ENCODE measurements around the gene RYR2.

Gene RYR2

GRCh38 chr1:237318748-237319147 is 276.8 kb downstream of the RYR2 start:
- H3K27ac ChIP-seq (ENCODE audit: low read length), result no peak overlapping the region
- no peak overlapping the region for H3K4me3 ChIP-seq (ENCODE audit: low read length)
- 0 out of 2 replicates have a peak, but pooled peaks cover 3% of the 10 kb centered on the region for H3K4me1 ChIP-seq (ENCODE audit: insufficient read depth, low read length)
- H3K9ac ChIP-seq (ENCODE audit: low read depth, low read length), result no peak overlapping the region
- no peaks in the 10 kb centered on the region for H3K27me3 ChIP-seq (ENCODE audit: insufficient read depth, low read length)
- H3K36me3 ChIP-seq (ENCODE audit: insufficient read depth, low read depth, low read length), result no peaks in the 10 kb centered on the region
- 0 out of 2 replicates have a peak, but pooled peaks cover 2% of the 10 kb centered on the region for H3K9me3 ChIP-seq (ENCODE audit: insufficient read depth, low read depth, low read length)

DNA sequence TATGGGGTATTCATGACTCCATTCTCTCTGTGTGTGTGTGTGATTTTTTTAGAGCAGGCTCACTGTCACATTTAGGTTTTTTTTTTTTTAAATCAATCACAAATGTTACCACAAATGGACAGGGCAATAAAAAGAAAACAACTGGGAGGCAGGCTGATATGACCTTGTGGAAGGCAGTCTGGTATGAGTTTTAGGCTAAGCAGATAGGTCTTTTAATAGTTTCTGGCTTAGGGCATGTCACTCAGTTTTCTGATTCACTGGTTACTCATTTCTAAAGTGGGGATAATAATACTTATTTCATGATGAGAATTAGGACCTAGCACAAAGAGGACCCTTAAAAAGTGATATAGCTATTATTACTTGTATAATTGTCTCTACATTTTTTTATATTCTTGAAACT is 278.9 kb downstream of the RYR2 start:
- Histone ChIP-seq H3K9ac (ENCODE audit: low read depth, low read length) (no peak overlapping the region), H3K27ac (ENCODE audit: low read length) (no peak overlapping the region), H3K27me3 (ENCODE audit: insufficient read depth, low read length) (no peaks in the 10 kb centered on the region), H3K4me1 (ENCODE audit: insufficient read depth, low read length) (0 out of 2 replicates have a peak, but pooled peaks cover 3% of the 10 kb centered on the region), H3K36me3 (ENCODE audit: insufficient read depth, low read depth, low read length) (no peaks in the 10 kb centered on the region), H3K4me3 (ENCODE audit: low read length) (no peak overlapping the region), H3K9me3 (ENCODE audit: insufficient read depth, low read depth, low read length) (0 out of 2 replicates have a peak, but pooled peaks cover 10% of the 10 kb centered on the region)

DNA sequence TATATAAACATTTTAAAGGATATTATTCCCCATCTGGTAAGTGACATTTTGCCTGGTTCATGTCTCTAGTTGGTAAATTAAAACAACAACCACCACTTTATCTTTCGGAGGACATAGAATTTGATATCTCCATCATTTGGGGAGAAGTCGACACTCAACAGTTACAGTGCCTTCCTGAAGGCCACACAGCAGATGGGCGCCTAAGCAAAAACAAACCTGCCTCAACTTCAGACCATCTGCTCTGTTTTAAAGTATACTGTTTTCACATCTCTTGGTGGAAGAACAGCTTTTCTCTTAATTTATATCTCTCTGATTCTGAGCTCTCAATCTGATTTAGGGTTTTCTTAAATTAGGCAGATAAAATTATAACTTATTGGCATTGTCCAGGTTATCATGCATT is 282.2 kb downstream of the RYR2 start:
- Histone ChIP-seq H3K4me1 (ENCODE audit: insufficient read depth, low read length) (0 out of 2 replicates have a peak, but pooled peaks cover 7% of the 10 kb centered on the region), H3K27ac (ENCODE audit: low read length) (no peak overlapping the region), H3K9ac (ENCODE audit: low read depth, low read length) (no peak overlapping the region), H3K36me3 (ENCODE audit: insufficient read depth, low read depth, low read length) (no peaks in the 10 kb centered on the region), H3K4me3 (ENCODE audit: low read length) (no peak overlapping the region), H3K27me3 (ENCODE audit: insufficient read depth, low read length) (no peaks in the 10 kb centered on the region), H3K9me3 (ENCODE audit: insufficient read depth, low read depth, low read length) (0 out of 2 replicates have a peak, but pooled peaks cover 10% of the 10 kb centered on the region)

DNA sequence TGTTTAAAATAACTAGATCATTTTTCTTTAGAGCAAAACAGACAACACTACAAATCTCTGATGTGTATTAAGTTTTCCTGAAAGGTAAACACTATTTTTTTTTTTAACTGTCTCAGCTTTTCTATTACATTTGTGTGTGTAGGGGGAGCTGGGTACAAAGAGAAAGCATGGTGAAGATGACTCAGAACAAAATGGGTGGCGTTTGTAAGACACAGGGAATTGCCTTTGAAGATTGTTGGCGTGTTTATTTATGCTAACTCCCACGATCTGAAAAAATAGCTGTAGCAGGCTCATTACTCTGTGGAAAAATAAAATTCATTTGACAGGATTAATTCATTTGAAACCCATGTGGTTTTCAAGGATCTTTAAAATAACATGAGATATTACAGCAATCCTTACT is 285.1 kb downstream of the RYR2 start:
- Histone ChIP-seq H3K4me3 (ENCODE audit: low read length) (no peak overlapping the region), H3K9me3 (ENCODE audit: insufficient read depth, low read depth, low read length) (0 out of 2 replicates have a peak, but pooled peaks cover 10% of the 10 kb centered on the region), H3K27ac (ENCODE audit: low read length) (no peak overlapping the region), H3K36me3 (ENCODE audit: insufficient read depth, low read depth, low read length) (no peaks in the 10 kb centered on the region), H3K9ac (ENCODE audit: low read depth, low read length) (no peak overlapping the region), H3K27me3 (ENCODE audit: insufficient read depth, low read length) (no peaks in the 10 kb centered on the region), H3K4me1 (ENCODE audit: insufficient read depth, low read length) (0 out of 2 replicates have a peak, but pooled peaks cover 7% of the 10 kb centered on the region)

- Histone ChIP-seq H3K27ac (ENCODE audit: low read length) (no peak overlapping the region), H3K4me1 (ENCODE audit: insufficient read depth, low read length) (peaks cover 19% of the 10 kb centered on the region), H3K9me3 (ENCODE audit: insufficient read depth, low read depth, low read length) (no peaks in the 10 kb centered on the region), H3K9ac (ENCODE audit: low read depth, low read length) (no peak overlapping the region; the same call in 1 of the 2 replicates), H3K4me3 (ENCODE audit: low read length) (no peak overlapping the region), H3K27me3 (ENCODE audit: insufficient read depth, low read length) (no peaks in the 10 kb centered on the region), H3K36me3 (ENCODE audit: insufficient read depth, low read depth, low read length) (no peaks in the 10 kb centered on the region)
Observed at GRCh38 chr1:237340892-237341291, 298.9 kb downstream of the RYR2 start.

GRCh38 chr1:237341391-237341790 is 299.4 kb downstream of the RYR2 start:
- Histone ChIP-seq H3K27ac (ENCODE audit: low read length) (no peak overlapping the region), H3K9me3 (ENCODE audit: insufficient read depth, low read depth, low read length) (no peaks in the 10 kb centered on the region), H3K4me1 (ENCODE audit: insufficient read depth, low read length) (peaks cover 19% of the 10 kb centered on the region), H3K27me3 (ENCODE audit: insufficient read depth, low read length) (no peaks in the 10 kb centered on the region), H3K9ac (ENCODE audit: low read depth, low read length) (peak overlapping the region; percentile 5; the same call in 1 of the 2 replicates), H3K4me3 (ENCODE audit: low read length) (0 out of 2 replicates have a peak overlapping the region, but pooled peaks have one; percentile 4), H3K36me3 (ENCODE audit: insufficient read depth, low read depth, low read length) (no peaks in the 10 kb centered on the region)

DNA sequence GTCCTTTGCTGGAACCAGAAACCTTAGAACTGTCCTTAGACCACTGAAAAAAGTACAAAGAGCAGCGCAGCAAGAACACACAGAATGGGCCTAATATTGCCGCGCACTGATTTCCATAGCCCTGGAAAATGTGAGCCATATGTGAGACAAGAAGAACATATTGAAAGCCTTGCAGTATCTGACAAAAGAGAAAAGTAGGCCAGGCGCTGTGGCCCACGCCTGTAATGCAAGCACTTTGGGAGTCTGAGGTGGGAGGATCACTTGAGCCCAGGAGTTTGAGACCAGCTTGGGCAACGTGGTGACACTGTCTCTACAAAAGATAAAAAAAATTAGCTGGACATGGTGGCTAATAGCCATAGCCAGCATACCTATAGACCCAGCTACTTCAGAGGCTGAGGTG is 300.7 kb downstream of the RYR2 start:
- Histone ChIP-seq H3K9ac (ENCODE audit: low read depth, low read length) (no peak overlapping the region), H3K27ac (ENCODE audit: low read length) (no peak overlapping the region), H3K4me3 (ENCODE audit: low read length) (no peak overlapping the region), H3K36me3 (ENCODE audit: insufficient read depth, low read depth, low read length) (no peaks in the 10 kb centered on the region), H3K9me3 (ENCODE audit: insufficient read depth, low read depth, low read length) (no peaks in the 10 kb centered on the region), H3K4me1 (ENCODE audit: insufficient read depth, low read length) (peaks cover 19% of the 10 kb centered on the region), H3K27me3 (ENCODE audit: insufficient read depth, low read length) (no peaks in the 10 kb centered on the region)

DNA sequence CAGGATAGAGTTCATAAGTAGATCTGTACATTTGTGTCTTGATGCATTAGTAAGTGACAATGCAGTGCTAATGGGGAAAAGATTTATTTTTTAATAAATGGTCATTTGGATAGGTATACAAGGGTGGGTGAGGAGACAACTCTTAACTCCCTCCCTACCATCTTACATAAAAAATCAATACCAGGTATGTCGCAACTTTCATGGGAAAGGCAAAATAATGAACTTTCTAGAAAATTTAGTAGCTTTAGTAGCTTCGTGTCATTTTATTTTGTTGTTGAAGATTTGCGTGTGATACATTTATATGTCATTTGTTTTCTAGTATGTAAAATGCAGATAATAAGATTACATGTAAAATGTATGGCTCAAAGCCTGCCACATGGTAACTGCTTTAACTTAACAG is 310.8 kb downstream of the RYR2 start:
- Histone ChIP-seq H3K4me3 (ENCODE audit: low read length) (no peak overlapping the region), H3K9ac (ENCODE audit: low read depth, low read length) (no peak overlapping the region), H3K27ac (ENCODE audit: low read length) (no peak overlapping the region), H3K27me3 (ENCODE audit: insufficient read depth, low read length) (no peaks in the 10 kb centered on the region), H3K36me3 (ENCODE audit: insufficient read depth, low read depth, low read length) (no peaks in the 10 kb centered on the region), H3K4me1 (ENCODE audit: insufficient read depth, low read length) (no peaks in the 10 kb centered on the region), H3K9me3 (ENCODE audit: insufficient read depth, low read depth, low read length) (no peaks in the 10 kb centered on the region)

- Histone ChIP-seq H3K4me3 (ENCODE audit: low read length) (no peak overlapping the region), H3K9me3 (ENCODE audit: insufficient read depth, low read depth, low read length) (no peaks in the 10 kb centered on the region), H3K27ac (ENCODE audit: low read length) (no peak overlapping the region), H3K9ac (ENCODE audit: low read depth, low read length) (no peak overlapping the region), H3K4me1 (ENCODE audit: insufficient read depth, low read length) (no peaks in the 10 kb centered on the region), H3K27me3 (ENCODE audit: insufficient read depth, low read length) (no peaks in the 10 kb centered on the region), H3K36me3 (ENCODE audit: insufficient read depth, low read depth, low read length) (no peaks in the 10 kb centered on the region)
Observed at GRCh38 chr1:237353918-237354317, 311.9 kb downstream of the RYR2 start.

- Histone ChIP-seq H3K9ac (ENCODE audit: low read depth, low read length) (no peak overlapping the region), H3K27ac (ENCODE audit: low read length) (no peak overlapping the region), H3K4me3 (ENCODE audit: low read length) (no peak overlapping the region), H3K4me1 (ENCODE audit: insufficient read depth, low read length) (no peaks in the 10 kb centered on the region), H3K9me3 (ENCODE audit: insufficient read depth, low read depth, low read length) (no peaks in the 10 kb centered on the region), H3K36me3 (ENCODE audit: insufficient read depth, low read depth, low read length) (no peaks in the 10 kb centered on the region), H3K27me3 (ENCODE audit: insufficient read depth, low read length) (no peaks in the 10 kb centered on the region)
Observed at GRCh38 chr1:237355022-237355421, 313.0 kb downstream of the RYR2 start.

GRCh38 chr1:237358555-237358954 is 316.6 kb downstream of the RYR2 start:
- no peak overlapping the region for H3K4me3 ChIP-seq (ENCODE audit: low read length)
- no peaks in the 10 kb centered on the region for H3K36me3 ChIP-seq (ENCODE audit: insufficient read depth, low read depth, low read length)

DNA sequence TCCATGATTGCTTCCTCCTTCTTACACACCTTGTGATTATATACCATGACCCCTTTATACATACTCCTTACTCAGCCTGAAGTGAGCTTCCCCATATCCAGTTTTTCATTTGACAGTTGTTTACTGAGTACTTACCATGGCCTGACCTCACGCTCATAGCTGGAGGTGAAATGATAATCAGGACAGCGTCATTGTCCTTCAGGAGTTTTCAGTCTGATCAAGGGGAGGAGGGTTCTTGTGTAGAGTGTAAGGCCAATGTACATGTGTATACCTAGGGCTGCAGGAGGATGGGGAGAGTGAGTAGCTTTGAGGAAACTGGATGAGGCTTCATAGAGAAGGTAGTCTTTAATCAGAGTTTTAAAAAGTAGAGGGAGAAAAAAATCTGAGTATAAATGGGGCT is 325.8 kb downstream of the RYR2 start:
- Histone ChIP-seq H3K9ac (ENCODE audit: low read depth, low read length) (no peak overlapping the region), H3K27me3 (ENCODE audit: insufficient read depth, low read length) (no peaks in the 10 kb centered on the region), H3K4me1 (ENCODE audit: insufficient read depth, low read length) (no peaks in the 10 kb centered on the region), H3K27ac (ENCODE audit: low read length) (no peak overlapping the region), H3K4me3 (ENCODE audit: low read length) (no peak overlapping the region), H3K36me3 (ENCODE audit: insufficient read depth, low read depth, low read length) (no peaks in the 10 kb centered on the region), H3K9me3 (ENCODE audit: insufficient read depth, low read depth, low read length) (no peaks in the 10 kb centered on the region)

More at GRCh38 chr1:237358555-237358954, 316.6 kb downstream of the RYR2 start:
- no peaks in the 10 kb centered on the region for H3K9me3 ChIP-seq (ENCODE audit: insufficient read depth, low read depth, low read length)
- no peak overlapping the region for H3K27ac ChIP-seq (ENCODE audit: low read length)
- H3K27me3 ChIP-seq (ENCODE audit: insufficient read depth, low read length), result no peaks in the 10 kb centered on the region
- no peak overlapping the region for H3K9ac ChIP-seq (ENCODE audit: low read depth, low read length)
- no peaks in the 10 kb centered on the region for H3K4me1 ChIP-seq (ENCODE audit: insufficient read depth, low read length)
